Esophagus muscularis mucosa (tissue), 3 donors: ENCODE data around the gene KIR2DL1.

Experiments
- POLR2A ChIP-seq: fragments of 450-650 bp; IDR thresholded peaks from one replicate; pipeline ENCODE4 v1.6.1; 2017; ENCODE audit warnings: antibody characterized with exemption, moderate library complexity, mild to moderate bottlenecking, low read depth
- TF ChIP-seq, protein P1 (sequence below), 3 experiments: fragments of 200-600 bp in 2 of 3; fragments of 450-650 bp in 1 of 3; sonication (generic) in 2 of 3; IDR thresholded peaks; one replicate each; pipeline ENCODE4 v1.5.1; 2017 to 2019; ENCODE audit warnings: antibody characterized with exemption in 3 of 3, mild to moderate bottlenecking in 2 of 3, moderate library complexity in 1 of 3

- TF ChIP-seq, protein P1, sequence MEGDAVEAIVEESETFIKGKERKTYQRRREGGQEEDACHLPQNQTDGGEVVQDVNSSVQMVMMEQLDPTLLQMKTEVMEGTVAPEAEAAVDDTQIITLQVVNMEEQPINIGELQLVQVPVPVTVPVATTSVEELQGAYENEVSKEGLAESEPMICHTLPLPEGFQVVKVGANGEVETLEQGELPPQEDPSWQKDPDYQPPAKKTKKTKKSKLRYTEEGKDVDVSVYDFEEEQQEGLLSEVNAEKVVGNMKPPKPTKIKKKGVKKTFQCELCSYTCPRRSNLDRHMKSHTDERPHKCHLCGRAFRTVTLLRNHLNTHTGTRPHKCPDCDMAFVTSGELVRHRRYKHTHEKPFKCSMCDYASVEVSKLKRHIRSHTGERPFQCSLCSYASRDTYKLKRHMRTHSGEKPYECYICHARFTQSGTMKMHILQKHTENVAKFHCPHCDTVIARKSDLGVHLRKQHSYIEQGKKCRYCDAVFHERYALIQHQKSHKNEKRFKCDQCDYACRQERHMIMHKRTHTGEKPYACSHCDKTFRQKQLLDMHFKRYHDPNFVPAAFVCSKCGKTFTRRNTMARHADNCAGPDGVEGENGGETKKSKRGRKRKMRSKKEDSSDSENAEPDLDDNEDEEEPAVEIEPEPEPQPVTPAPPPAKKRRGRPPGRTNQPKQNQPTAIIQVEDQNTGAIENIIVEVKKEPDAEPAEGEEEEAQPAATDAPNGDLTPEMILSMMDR (IDR thresholded peaks at IDR 0.05): no peak
- TF ChIP-seq POLR2A: no peak
Measured at GRCh38 chr19:54790711-54791110, 21.1 kb downstream of the KIR2DL1 start.
